Sigmoid colon (tissue), 7 donors: ENCODE results near the gene VSIG2. TPM values are rescaled to one million over a fixed set of nuclear protein-coding genes. Genes with fewer than 3 reads are reported as not detected.
A peak's percentile ranks its signal among the peaks of the same experiment; 100 is the strongest.

Source experiments
- DNase-seq: peaks from one replicate; pipeline ENCODE4 v3.0.0-alpha.2; 2019
- H3K27ac ChIP-seq, 4 donors: fragments of 200-600 bp; sonication (generic); one replicate each; pipeline ENCODE4 v1.5.1; 2016 to 2019; ENCODE audit warnings: mild to moderate bottlenecking in 1 of 4
- H3K27me3 ChIP-seq, 3 donors: fragments of 200-600 bp; sonication (generic); one replicate each; pipeline ENCODE4 v1.5.1; 2019; ENCODE audit warnings: mild to moderate bottlenecking in 1 of 3
- H3K36me3 ChIP-seq, 4 donors: fragments of 200-600 bp; sonication (generic); one replicate each; pipeline ENCODE4 v1.5.1; 2016 to 2019
- H3K4me1 ChIP-seq, 4 donors: fragments of 200-600 bp; sonication (generic); one replicate each; pipeline ENCODE4 v1.5.1; 2017 to 2019
- H3K4me3 ChIP-seq, 4 donors: fragments of 200-600 bp; sonication (generic); one replicate each; pipeline ENCODE4 v1.5.1; 2017 to 2019; ENCODE audit warnings: mild to moderate bottlenecking in 2 of 4, moderate library complexity in 1 of 4
- H3K9me3 ChIP-seq, 4 donors: fragments of 200-600 bp in 3 of 4; sonication (generic) in 3 of 4; one replicate each; pipeline versions ENCODE4 v1.5.1 to v1.6.1; 2013 to 2019
- CTCF ChIP-seq, 4 experiments: fragments of 450-650 bp in 3 of 4; fragments of 200-600 bp in 1 of 4; IDR thresholded peaks; one replicate each; pipeline ENCODE4 v1.5.1; 2016 to 2019; ENCODE audit warnings: antibody characterized with exemption in 4 of 4, mild to moderate bottlenecking in 3 of 4, moderate library complexity in 2 of 4
- EP300 ChIP-seq, 4 donors: sonication (generic); formaldehyde crosslinking; IDR thresholded peaks; one replicate each; pipeline ENCODE4 v1.6.1; 2017; ENCODE audit warnings: antibody characterized with exemption in 4 of 4
- POLR2A ChIP-seq, 2 donors: fragments of 450-650 bp; IDR thresholded peaks; one replicate each; pipeline ENCODE4 v1.6.1; 2016; ENCODE audit warnings: antibody characterized with exemption in 2 of 2, mild to moderate bottlenecking in 2 of 2, moderate library complexity in 2 of 2
- POLR2AphosphoS5 ChIP-seq, 4 donors: sonication (generic); formaldehyde crosslinking; IDR thresholded peaks; one replicate each; pipeline ENCODE4 v1.6.1; 2017; ENCODE audit warnings: antibody characterized with exemption in 4 of 4
- WGBS, 2 donors: extraction: QIAGEN DNeasy Blood & Tissue Kit; methylation state at CpG; one replicate each; pipeline ENCODE4 v1.1.7; 2013; 5-methylcytosine and 5-hydroxymethylcytosine counted together
- intact Hi-C: fragments of 100-400 bp; cut with DNase I; formaldehyde crosslinking; loops from one replicate; pipeline ENCODE4 v1.15.1; 2023
- polyA plus RNA-seq, 3 donors: library from polyadenylated mRNA; stranded (reverse); fragments of 200-250 nt; gene quantifications; one replicate each; pipeline ENCODE4 v1.2.3, GENCODE V29; 2013
- total RNA-seq, 4 donors: library from RNA; depleted of rRNA; stranded (reverse); fragments of >200 nt; gene quantifications; one replicate each; pipeline ENCODE4 v1.1.0, GENCODE V29; 2016
- donor health status: healthy with polysubstance abuse.
- donor health status: Bipolar disorder and iron deficiency.
- donor health status: healthy.

Gene VSIG2
- total and polyA plus RNA-seq, 7 donors, result 0.36 to 79.3 (median 28.8) TPM; not detected in 1

GRCh38 chr11:124761301-124762104, 9.4 kb upstream of the VSIG2 start:
- Histone ChIP-seq H3K4me3 (peak overlapping the region; percentile 7 to 45 (median 42)), H3K27ac (peak overlapping the region; percentile 54 to 76 (median 68)), H3K27me3 (peaks cover 44 to 73% (median 63%) of the 10 kb centered on the region in 3 donors), H3K36me3 (peaks cover 0 to 5% (median 0%) of the 10 kb centered on the region in 4 donors), H3K9me3 (no peaks in the 10 kb centered on the region), H3K4me1 (peaks cover 0 to 47% (median 44%) of the 10 kb centered on the region in 4 donors)
- TF ChIP-seq POLR2AphosphoS5 (IDR thresholded peaks at IDR 0.05) (peak in 1 of 4 donors; percentile 19), POLR2A (IDR thresholded peaks at IDR 0.05) (no peak), EP300 (IDR thresholded peaks at IDR 0.05) (no peak), CTCF (IDR thresholded peaks at IDR 0.05) (no peak)
- 15 to 18% methylated on average over 25 of the region's 25 CpGs for WGBS, 2 donors
- DNase-seq, result no peak
- intact Hi-C loops, result loop anchor here (2.0 kb wide), 3 partner anchors 39 to 93 kb away; partner anchors contain the start of gene MSANTD2

GRCh38 chr11:124760806-124761205, 8.8 kb upstream of the VSIG2 start:
- TF ChIP-seq EP300 (IDR thresholded peaks at IDR 0.05), result no peak
- no peak for TF ChIP-seq POLR2A (IDR thresholded peaks at IDR 0.05)
- no peak for TF ChIP-seq CTCF (IDR thresholded peaks at IDR 0.05)
- TF ChIP-seq POLR2AphosphoS5 (IDR thresholded peaks at IDR 0.05), result no peak
- Histone ChIP-seq H3K4me1 (peaks cover 0 to 47% (median 44%) of the 10 kb centered on the region in 4 donors), H3K27ac (peak overlapping the region; percentile 54 to 76 (median 68)), H3K27me3 (peaks cover 47 to 80% (median 70%) of the 10 kb centered on the region in 3 donors), H3K36me3 (no peaks in the 10 kb centered on the region), H3K9me3 (no peaks in the 10 kb centered on the region), H3K4me3 (peak overlapping the region; percentile 8 to 45 (median 42))
- DNase-seq, result no peak
- WGBS, 2 donors, result 77 to 87% methylated on average over 3 of the region's 3 CpGs
- intact Hi-C loops, result no loop called here

GRCh38 chr11:124760205-124760652, 8.2 kb upstream of the VSIG2 start:
- H3K27ac ChIP-seq, result peak overlapping the region; percentile 54 to 76 (median 68)
- 30 to 69% methylated on average over 25 of the region's 25 CpGs for WGBS, 2 donors
- peak overlapping the region; percentile 8 to 45 (median 42) for H3K4me3 ChIP-seq
- TF ChIP-seq CTCF (IDR thresholded peaks at IDR 0.05), result no peak
- no peak for TF ChIP-seq POLR2AphosphoS5 (IDR thresholded peaks at IDR 0.05)
- TF ChIP-seq EP300 (IDR thresholded peaks at IDR 0.05), result no peak
- TF ChIP-seq POLR2A (IDR thresholded peaks at IDR 0.05), result no peak
- H3K9me3 ChIP-seq, result no peaks in the 10 kb centered on the region
- intact Hi-C loops, result no loop called here
- no peak for DNase-seq
- H3K4me1 ChIP-seq, result peaks cover 0 to 47% (median 44%) of the 10 kb centered on the region in 4 donors
- H3K27me3 ChIP-seq, result peaks cover 47 to 84% (median 72%) of the 10 kb centered on the region in 3 donors
- no peaks in the 10 kb centered on the region for H3K36me3 ChIP-seq

- H3K9me3 ChIP-seq, result no peaks in the 10 kb centered on the region
- H3K4me3 ChIP-seq, result peak overlapping the region; percentile 8 to 45 (median 42)
- H3K27ac ChIP-seq, result peak overlapping the region; percentile 54 to 76 (median 68)
- peaks cover 47 to 88% (median 72%) of the 10 kb centered on the region in 3 donors for H3K27me3 ChIP-seq
- intact Hi-C loops, result loop anchor here (10.0 kb wide), 1 partner anchor 195 kb away; the partner anchor contains the start of gene CCDC15
- no peaks in the 10 kb centered on the region for H3K36me3 ChIP-seq
- 28 to 56% methylated on average over 52 of the region's 52 CpGs for WGBS, 2 donors
- TF ChIP-seq POLR2A (IDR thresholded peaks at IDR 0.05), result no peak
- TF ChIP-seq CTCF (IDR thresholded peaks at IDR 0.05), result no peak
- TF ChIP-seq EP300 (IDR thresholded peaks at IDR 0.05), result peak in 1 of 4 donors; percentile 11
- peak in 2 of 4 donors; percentile 37 to 46 for TF ChIP-seq POLR2AphosphoS5 (IDR thresholded peaks at IDR 0.05)
- H3K4me1 ChIP-seq, result peaks cover 0 to 47% (median 44%) of the 10 kb centered on the region in 4 donors
- no peak for DNase-seq
These were observed 7.5 kb upstream of the VSIG2 start for GRCh38 chr11:124759266-124760204.
